ENCODE data around the gene SLX9. TPM values are rescaled to one million over a fixed set of nuclear protein-coding genes. Genes with fewer than 3 reads are reported as not detected.

Gene SLX9
- total RNA-seq, 1 donor from 2014 or later, result 24.0 TPM

- Mint-ChIP-seq H3K27ac (ENCODE audit: unreplicated experiment) (no peak overlapping the region), H3K4me3 (ENCODE audit: unreplicated experiment) (no peak overlapping the region), H3K4me1 (ENCODE audit: low read depth) (peaks cover 19% of the 10 kb centered on the region), H3K27me3 (ENCODE audit: low read depth) (no peaks in the 10 kb centered on the region), H3K9me3 (ENCODE audit: low read depth) (peaks cover 21% of the 10 kb centered on the region), H3K36me3 (ENCODE audit: low read depth) (peaks cover 4% of the 10 kb centered on the region)
- TF ChIP-seq, protein P1, sequence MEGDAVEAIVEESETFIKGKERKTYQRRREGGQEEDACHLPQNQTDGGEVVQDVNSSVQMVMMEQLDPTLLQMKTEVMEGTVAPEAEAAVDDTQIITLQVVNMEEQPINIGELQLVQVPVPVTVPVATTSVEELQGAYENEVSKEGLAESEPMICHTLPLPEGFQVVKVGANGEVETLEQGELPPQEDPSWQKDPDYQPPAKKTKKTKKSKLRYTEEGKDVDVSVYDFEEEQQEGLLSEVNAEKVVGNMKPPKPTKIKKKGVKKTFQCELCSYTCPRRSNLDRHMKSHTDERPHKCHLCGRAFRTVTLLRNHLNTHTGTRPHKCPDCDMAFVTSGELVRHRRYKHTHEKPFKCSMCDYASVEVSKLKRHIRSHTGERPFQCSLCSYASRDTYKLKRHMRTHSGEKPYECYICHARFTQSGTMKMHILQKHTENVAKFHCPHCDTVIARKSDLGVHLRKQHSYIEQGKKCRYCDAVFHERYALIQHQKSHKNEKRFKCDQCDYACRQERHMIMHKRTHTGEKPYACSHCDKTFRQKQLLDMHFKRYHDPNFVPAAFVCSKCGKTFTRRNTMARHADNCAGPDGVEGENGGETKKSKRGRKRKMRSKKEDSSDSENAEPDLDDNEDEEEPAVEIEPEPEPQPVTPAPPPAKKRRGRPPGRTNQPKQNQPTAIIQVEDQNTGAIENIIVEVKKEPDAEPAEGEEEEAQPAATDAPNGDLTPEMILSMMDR (IDR thresholded peaks at IDR 0.05), result no peak
- peak; percentile 68 for DNase-seq (ENCODE audit: low spot score)
Observed at GRCh38 chr21:45004481-45005247, 64.8 kb downstream of the SLX9 start.

- TF ChIP-seq, protein P1 (IDR thresholded peaks at IDR 0.05), result no peak
- Mint-ChIP-seq H3K4me1 (ENCODE audit: low read depth) (peaks cover 23% of the 10 kb centered on the region), H3K36me3 (ENCODE audit: low read depth) (peaks cover 4% of the 10 kb centered on the region), H3K27ac (ENCODE audit: unreplicated experiment) (no peak overlapping the region), H3K27me3 (ENCODE audit: low read depth) (no peaks in the 10 kb centered on the region), H3K9me3 (ENCODE audit: low read depth) (peaks cover 21% of the 10 kb centered on the region), H3K4me3 (ENCODE audit: unreplicated experiment) (no peak overlapping the region)
- peak; percentile 34 for DNase-seq (ENCODE audit: low spot score)
Observed at GRCh38 chr21:45006536-45007095, 66.8 kb downstream of the SLX9 start.

DNA sequence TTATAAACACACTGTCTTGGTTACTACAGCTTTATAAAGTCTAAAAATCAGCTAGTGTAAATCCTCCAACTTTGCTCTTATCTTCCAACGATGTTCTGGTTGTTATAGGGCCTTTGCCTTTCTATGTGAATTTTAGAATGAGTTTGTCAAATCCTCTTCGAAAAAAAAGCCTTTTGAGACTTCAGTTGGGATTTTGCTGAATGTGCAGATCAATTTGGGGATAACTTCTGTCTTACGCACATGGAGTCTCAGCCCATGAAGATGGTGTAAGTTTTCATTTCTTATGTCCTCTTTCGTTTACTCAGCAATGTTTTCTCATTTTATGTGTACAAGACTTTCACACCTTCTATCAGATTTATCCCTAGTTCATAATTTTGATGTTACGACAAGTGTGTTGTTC is 69.8 kb downstream of the SLX9 start:
- H3K36me3 Mint-ChIP-seq (ENCODE audit: low read depth), result peaks cover 4% of the 10 kb centered on the region
- H3K9me3 Mint-ChIP-seq (ENCODE audit: low read depth), result peaks cover 21% of the 10 kb centered on the region
- no peak overlapping the region for H3K27ac Mint-ChIP-seq (ENCODE audit: unreplicated experiment)
- no peak for DNase-seq (ENCODE audit: low spot score)
- H3K27me3 Mint-ChIP-seq (ENCODE audit: low read depth), result no peaks in the 10 kb centered on the region
- TF ChIP-seq, protein P1 (IDR thresholded peaks at IDR 0.05), result no peak
- peaks cover 32% of the 10 kb centered on the region for H3K4me1 Mint-ChIP-seq (ENCODE audit: low read depth)
- H3K4me3 Mint-ChIP-seq (ENCODE audit: unreplicated experiment), result no peak overlapping the region

- TF ChIP-seq, protein P1 (IDR thresholded peaks at IDR 0.05), result no peak
- peaks cover 19% of the 10 kb centered on the region for H3K9me3 Mint-ChIP-seq (ENCODE audit: low read depth)
- H3K27ac Mint-ChIP-seq (ENCODE audit: unreplicated experiment), result no peak overlapping the region
- peaks cover 32% of the 10 kb centered on the region for H3K4me1 Mint-ChIP-seq (ENCODE audit: low read depth)
- DNase-seq (ENCODE audit: low spot score), result no peak
- H3K4me3 Mint-ChIP-seq (ENCODE audit: unreplicated experiment), result no peak overlapping the region
- peaks cover 4% of the 10 kb centered on the region for H3K36me3 Mint-ChIP-seq (ENCODE audit: low read depth)
- no peaks in the 10 kb centered on the region for H3K27me3 Mint-ChIP-seq (ENCODE audit: low read depth)
Observed at GRCh38 chr21:45010096-45010495, 70.3 kb downstream of the SLX9 start.

DNA sequence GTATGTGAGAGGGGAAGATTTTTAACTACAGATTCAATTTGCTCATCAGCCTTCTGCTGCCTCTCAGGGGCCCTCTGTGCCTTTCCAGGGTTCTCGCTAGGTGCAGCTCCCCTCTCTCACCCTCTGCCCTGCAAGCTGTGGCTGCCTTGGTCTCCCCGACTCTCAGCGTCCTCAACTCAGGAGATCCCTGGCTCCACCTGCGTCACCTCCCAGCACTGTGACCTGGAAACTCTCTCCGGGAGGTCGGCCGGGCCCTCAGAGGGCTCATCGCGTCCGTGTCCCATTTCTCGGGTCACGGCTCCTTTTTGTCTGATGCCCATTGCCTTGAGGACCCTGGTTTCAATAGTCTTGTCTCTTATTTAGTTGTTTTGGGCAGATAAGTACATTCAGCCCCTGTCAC is 71.0 kb downstream of the SLX9 start:
- no peaks in the 10 kb centered on the region for H3K27me3 Mint-ChIP-seq (ENCODE audit: low read depth)

More for the DNA sequence above, 71.0 kb downstream of the SLX9 start:
- H3K4me3 Mint-ChIP-seq (ENCODE audit: unreplicated experiment), result no peak overlapping the region
- H3K36me3 Mint-ChIP-seq (ENCODE audit: low read depth), result peaks cover 1% of the 10 kb centered on the region
- no peak overlapping the region for H3K27ac Mint-ChIP-seq (ENCODE audit: unreplicated experiment)
- peak; percentile 63 for DNase-seq (ENCODE audit: low spot score)
- TF ChIP-seq, protein P1 (IDR thresholded peaks at IDR 0.05), result no peak
- H3K9me3 Mint-ChIP-seq (ENCODE audit: low read depth), result peaks cover 13% of the 10 kb centered on the region
- H3K4me1 Mint-ChIP-seq (ENCODE audit: low read depth), result peaks cover 32% of the 10 kb centered on the region
